Measurements from ENCODE around the gene HBG1. TPM values are rescaled to one million over a fixed set of nuclear protein-coding genes. Genes with fewer than 3 reads are reported as not detected.
"Not testable (repeated sequence)": the region's sequence is repeated elsewhere in the genome, so short reads cannot be mapped to it uniquely, and the experiment has no call there.

Gene HBG1
- not detected in 2 replicates for total RNA-seq

DNA sequence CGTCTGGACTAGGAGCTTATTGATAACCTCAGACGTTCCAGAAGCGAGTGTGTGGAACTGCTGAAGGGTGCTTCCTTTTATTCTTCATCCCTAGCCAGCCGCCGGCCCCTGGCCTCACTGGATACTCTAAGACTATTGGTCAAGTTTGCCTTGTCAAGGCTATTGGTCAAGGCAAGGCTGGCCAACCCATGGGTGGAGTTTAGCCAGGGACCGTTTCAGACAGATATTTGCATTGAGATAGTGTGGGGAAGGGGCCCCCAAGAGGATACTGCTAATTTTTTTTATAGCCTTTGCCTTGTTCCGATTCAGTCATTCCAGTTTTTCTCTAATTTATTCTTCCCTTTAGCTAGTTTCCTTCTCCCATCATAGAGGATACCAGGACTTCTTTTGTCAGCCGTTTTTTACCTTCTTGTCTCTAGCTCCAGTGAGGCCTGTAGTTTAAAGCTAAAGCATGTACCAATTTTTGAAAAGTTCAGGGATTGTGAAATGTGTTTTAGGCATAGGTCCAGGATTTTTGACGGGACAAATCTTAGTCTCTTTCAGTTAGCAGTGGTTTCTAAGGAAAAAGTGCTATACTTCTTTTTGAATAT, at the start of gene HBG1:
Gene HBG1, minus strand, starts transcription at position 51 of the 590 bp plus-strand sequence. CDS start 53 bp downstream, outside the sequence.
- DNase-seq (ENCODE audit: low read depth): not testable (repeated sequence)

DNA sequence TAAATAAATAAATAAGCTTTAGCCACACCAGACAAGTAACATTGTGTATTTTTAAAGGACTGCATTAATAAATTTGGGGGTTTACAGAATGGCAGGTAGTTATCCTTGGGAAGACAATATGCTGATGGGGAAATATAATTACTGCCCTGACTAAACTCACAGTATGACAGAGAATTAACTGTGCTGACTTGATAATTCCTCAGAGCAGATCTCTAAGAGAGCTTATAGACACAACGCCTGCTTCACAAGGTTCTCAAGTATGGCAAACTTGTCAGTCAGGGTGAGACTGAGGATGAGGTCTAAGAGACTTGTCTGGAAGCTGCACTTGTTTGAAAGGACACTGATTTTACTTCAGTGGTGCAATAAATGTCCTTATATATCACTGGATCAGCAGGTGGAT, 48.8 kb upstream of the HBG1 start:
- Histone ChIP-seq H3K36me3 (ENCODE audit: control insufficient read depth, insufficient read depth, low read length) (no peaks in the 10 kb centered on the region), H3K4me3 (ENCODE audit: low read depth, low read length) (no peak overlapping the region), H3K27me3 (ENCODE audit: control insufficient read depth, insufficient read depth, low read length) (no peaks in the 10 kb centered on the region)
- DNase-seq (ENCODE audit: low read depth): no peak
- no peak for TF ChIP-seq CTCF (IDR thresholded peaks at IDR 0.05; ENCODE audit: insufficient read depth, low read length, poor library complexity, severe bottlenecking)

More for the DNA sequence above, at the start of gene HBG1:
- not testable (repeated sequence) for H3K27me3 ChIP-seq (ENCODE audit: control insufficient read depth, insufficient read depth, low read length); H3K4me3 ChIP-seq (ENCODE audit: low read depth, low read length); H3K36me3 ChIP-seq (ENCODE audit: control insufficient read depth, insufficient read depth, low read length)

- no peak for DNase-seq (ENCODE audit: low read depth)
- Histone ChIP-seq H3K27me3 (ENCODE audit: control insufficient read depth, insufficient read depth, low read length) (no peaks in the 10 kb centered on the region), H3K36me3 (ENCODE audit: control insufficient read depth, insufficient read depth, low read length) (no peaks in the 10 kb centered on the region), H3K4me3 (ENCODE audit: low read depth, low read length) (no peak overlapping the region)
- no peak for TF ChIP-seq CTCF (IDR thresholded peaks at IDR 0.05; ENCODE audit: insufficient read depth, low read length, poor library complexity, severe bottlenecking)
Measured at GRCh38 chr11:5297721-5298323, 48.2 kb upstream of the HBG1 start.

GRCh38 chr11:5294342-5294995, 44.8 kb upstream of the HBG1 start:
- not testable (repeated sequence) for H3K36me3 ChIP-seq (ENCODE audit: control insufficient read depth, insufficient read depth, low read length); DNase-seq (ENCODE audit: low read depth); H3K4me3 ChIP-seq (ENCODE audit: low read depth, low read length); H3K27me3 ChIP-seq (ENCODE audit: control insufficient read depth, insufficient read depth, low read length)

- no peaks in the 10 kb centered on the region for H3K27me3 ChIP-seq (ENCODE audit: control insufficient read depth, insufficient read depth, low read length)
- no peak overlapping the region for H3K4me3 ChIP-seq (ENCODE audit: low read depth, low read length)
- DNase-seq (ENCODE audit: low read depth): no peak
- TF ChIP-seq CTCF (IDR thresholded peaks at IDR 0.05; ENCODE audit: insufficient read depth, low read length, poor library complexity, severe bottlenecking): no peak
- no peaks in the 10 kb centered on the region for H3K36me3 ChIP-seq (ENCODE audit: control insufficient read depth, insufficient read depth, low read length)
Measured at GRCh38 chr11:5293028-5293427, 43.4 kb upstream of the HBG1 start.

DNA sequence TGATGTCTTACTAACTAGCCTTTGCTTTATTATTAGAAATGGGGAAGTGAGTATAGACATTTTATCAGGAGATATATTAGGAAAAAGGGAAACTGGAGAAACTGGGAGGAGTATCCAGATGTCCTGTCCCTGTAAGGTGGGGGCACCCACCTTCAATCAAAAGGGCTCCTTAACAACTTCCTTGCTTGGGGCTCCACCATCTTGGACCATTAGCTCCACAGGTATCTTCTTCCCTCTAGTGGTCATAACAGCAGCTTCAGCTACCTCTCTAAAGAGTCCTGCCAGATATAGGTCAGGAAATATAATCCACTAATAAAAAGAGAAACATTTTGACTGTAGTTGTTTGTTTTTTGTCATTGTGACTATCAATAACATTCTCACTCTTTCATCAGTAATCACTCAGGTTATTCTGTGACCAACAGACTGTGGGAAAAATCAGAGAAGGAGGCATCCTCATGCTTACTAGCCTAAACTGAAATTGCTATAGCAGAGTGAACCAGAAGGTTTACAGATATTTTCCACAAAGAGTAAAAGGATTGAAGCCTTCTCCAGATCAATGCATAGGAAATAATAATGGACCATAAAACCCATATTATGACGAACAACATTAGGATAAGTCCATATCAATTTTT, 41.7 kb upstream of the HBG1 start:
- H3K36me3 ChIP-seq (ENCODE audit: control insufficient read depth, insufficient read depth, low read length): no peaks in the 10 kb centered on the region
- H3K27me3 ChIP-seq (ENCODE audit: control insufficient read depth, insufficient read depth, low read length): no peaks in the 10 kb centered on the region
- TF ChIP-seq CTCF (IDR thresholded peaks at IDR 0.05; ENCODE audit: insufficient read depth, low read length, poor library complexity, severe bottlenecking): peak; percentile 68
- no peak for DNase-seq (ENCODE audit: low read depth)
- no peak overlapping the region for H3K4me3 ChIP-seq (ENCODE audit: low read depth, low read length)
